BJ (cell line): ENCODE results near the gene FAM174C. TPM values are rescaled to one million over a fixed set of nuclear protein-coding genes. Genes with fewer than 3 reads are reported as not detected.
A peak's percentile ranks its signal among the peaks of the same experiment; 100 is the strongest.

Experiments used
- CTCF ChIA-PET: fragments of 350-600 bp; formaldehyde crosslinking; extraction: SDS; loops from one replicate; lab custom pipeline; 2021; ENCODE audit warnings: antibody characterized with exemption, inconsistent platforms; lab: Yijun Ruan, JAX
- POLR2A ChIA-PET: fragments of 300-600 bp; sonication (Branson Sonifier 250); formaldehyde crosslinking; extraction: SDS; loops from one replicate; lab custom pipeline; 2021; ENCODE audit warnings: antibody characterized with exemption; lab: Charles Lee
- DNase-seq: peaks from one replicate; pipeline ENCODE4 v3.0.0-alpha.2; 2011; ENCODE audit warnings: low read depth
- H3K27me3 ChIP-seq: 2 replicates; pipeline ENCODE4 v1.6.0; 2011; ENCODE audit warnings: low read length; ENCODE audit not compliant: control insufficient read depth, insufficient read depth
- H3K36me3 ChIP-seq: 2 replicates; pipeline ENCODE4 v1.5.1; 2011; ENCODE audit warnings: low read length; ENCODE audit not compliant: control insufficient read depth, insufficient read depth
- H3K4me3 ChIP-seq: 2 replicates; pipeline ENCODE4 v1.5.1; 2011; ENCODE audit warnings: low read depth, mild to moderate bottlenecking, control low read depth, low read length
- polyA plus RNA-seq: library from polyadenylated mRNA; depleted of rRNA; stranded (reverse); fragments of >200 nt; gene quantifications from 2 replicates; pipeline ENCODE4 v1.2.3, GENCODE V29; 2011
- TF ChIP-seq, protein P1 (sequence below): IDR thresholded peaks from 2 replicates; pipeline ENCODE4 v1.5.1; 2011; ENCODE audit warnings: low read depth, mild to moderate bottlenecking, control low read depth, inconsistent platforms, low read length, moderate library complexity; ENCODE audit not compliant: insufficient read depth

FAM174C gene
- polyA plus RNA-seq, 1 experiment, result 37.5 TPM

DNA sequence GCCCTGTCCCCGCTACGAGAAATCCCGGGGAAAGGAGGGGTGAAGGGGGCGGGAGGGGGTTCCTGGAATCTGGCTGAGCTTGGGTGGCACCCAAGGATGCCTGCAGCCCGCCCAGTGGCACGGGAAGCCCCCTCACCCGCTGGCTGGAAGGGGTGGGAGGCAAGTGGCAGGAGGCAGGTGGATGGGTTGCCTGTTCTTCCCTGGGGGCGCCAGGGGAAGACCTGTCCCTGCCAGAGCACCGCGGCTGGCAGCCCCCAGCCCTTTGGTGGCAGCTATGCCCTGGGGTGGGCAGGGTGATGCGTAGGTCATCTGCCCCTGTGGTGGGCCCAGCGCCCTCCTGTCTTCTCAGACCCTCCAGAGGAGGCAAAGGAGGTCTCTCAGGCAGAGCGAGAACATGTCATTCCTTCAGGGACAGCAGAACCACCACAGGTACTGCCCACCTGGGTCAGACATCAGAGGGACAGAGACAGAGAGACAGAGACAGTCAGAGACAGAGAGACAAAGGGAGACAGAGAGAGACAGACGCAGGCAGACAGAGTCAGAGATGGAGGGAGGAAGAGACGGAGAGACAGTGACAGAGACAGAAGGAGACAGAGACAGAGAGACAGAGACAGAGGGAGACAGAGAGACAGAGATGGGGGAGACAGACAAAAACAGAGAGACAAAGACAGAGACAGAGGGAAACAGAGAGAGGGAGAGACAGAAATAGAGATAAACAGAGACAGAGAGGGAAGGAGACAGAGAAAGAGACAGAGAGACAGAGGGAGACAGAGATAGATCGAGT lies 47.1 kb downstream of the FAM174C start:
- TF ChIP-seq, protein P1, sequence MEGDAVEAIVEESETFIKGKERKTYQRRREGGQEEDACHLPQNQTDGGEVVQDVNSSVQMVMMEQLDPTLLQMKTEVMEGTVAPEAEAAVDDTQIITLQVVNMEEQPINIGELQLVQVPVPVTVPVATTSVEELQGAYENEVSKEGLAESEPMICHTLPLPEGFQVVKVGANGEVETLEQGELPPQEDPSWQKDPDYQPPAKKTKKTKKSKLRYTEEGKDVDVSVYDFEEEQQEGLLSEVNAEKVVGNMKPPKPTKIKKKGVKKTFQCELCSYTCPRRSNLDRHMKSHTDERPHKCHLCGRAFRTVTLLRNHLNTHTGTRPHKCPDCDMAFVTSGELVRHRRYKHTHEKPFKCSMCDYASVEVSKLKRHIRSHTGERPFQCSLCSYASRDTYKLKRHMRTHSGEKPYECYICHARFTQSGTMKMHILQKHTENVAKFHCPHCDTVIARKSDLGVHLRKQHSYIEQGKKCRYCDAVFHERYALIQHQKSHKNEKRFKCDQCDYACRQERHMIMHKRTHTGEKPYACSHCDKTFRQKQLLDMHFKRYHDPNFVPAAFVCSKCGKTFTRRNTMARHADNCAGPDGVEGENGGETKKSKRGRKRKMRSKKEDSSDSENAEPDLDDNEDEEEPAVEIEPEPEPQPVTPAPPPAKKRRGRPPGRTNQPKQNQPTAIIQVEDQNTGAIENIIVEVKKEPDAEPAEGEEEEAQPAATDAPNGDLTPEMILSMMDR, result no peak
- Histone ChIP-seq H3K36me3 (no peaks in the 10 kb centered on the region), H3K4me3 (no peak overlapping the region), H3K27me3 (no peaks in the 10 kb centered on the region)
- no peak for DNase-seq
- POLR2A ChIA-PET, result no interaction called here
- CTCF ChIA-PET, result no interaction called here

- Histone ChIP-seq H3K27me3 (no peaks in the 10 kb centered on the region), H3K4me3 (no peak overlapping the region), H3K36me3 (no peaks in the 10 kb centered on the region)
- POLR2A ChIA-PET, result no interaction called here
- TF ChIP-seq, protein P1, result no peak
- DNase-seq, result no peak
- CTCF ChIA-PET, result interaction anchor here (0.6 to 1.2 kb wide), 3 partner anchors 8 to 371 kb away, joined by 3 to 4 read pairs (median 3); no protein-coding TSS in a partner anchor
Observed at GRCh38 chr19:1324249-1324805, 49.0 kb downstream of the FAM174C start.

DNA sequence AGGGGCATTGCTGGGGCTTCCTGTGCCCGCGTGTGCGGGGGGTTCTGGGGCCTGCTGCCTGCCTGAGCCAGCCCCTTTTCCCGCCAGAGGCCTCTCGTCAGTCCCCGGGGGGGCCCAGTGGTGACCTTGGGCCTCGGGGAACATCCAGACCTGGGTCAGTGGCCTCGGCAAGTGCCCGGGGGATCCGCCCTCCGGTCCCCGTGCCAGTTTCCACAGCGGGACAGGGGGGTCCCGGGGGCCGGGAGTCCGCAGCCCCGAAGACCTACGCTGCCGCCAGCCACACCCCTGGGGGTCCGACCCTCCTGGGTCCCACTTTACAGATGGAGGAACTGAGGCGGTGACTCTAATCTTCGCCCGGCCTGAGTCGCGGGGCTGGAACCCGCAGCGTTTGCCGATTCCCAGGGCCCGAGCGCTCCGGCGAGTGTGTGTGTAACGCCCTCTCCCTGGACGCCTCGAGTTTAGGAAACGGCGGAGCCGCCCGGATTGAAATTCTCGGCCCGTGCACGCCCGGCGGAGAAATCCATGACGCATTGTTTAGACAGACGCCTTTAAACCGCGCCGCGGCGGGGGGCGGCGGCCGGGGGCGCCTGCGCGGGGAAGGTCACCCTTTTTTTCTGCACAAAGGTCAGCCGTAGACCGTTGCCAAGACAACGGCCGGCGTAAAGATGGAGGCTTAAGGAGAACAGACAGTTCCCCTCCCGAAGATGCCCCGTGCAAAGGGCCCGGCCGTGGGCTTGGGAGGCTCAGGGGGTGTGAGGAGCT lies 49.7 kb downstream of the FAM174C start:
- TF ChIP-seq, protein P1, result no peak
- POLR2A ChIA-PET, result no interaction called here
- CTCF ChIA-PET, result interaction anchor here (0.6 to 1.2 kb wide), 4 partner anchors 9 to 370 kb away, joined by 3 to 5 read pairs (median 4); no protein-coding TSS in a partner anchor

GRCh38 chr19:1325568-1326294 lies 50.4 kb downstream of the FAM174C start:
- DNase-seq, result no peak
- ChIA-PET POLR2A (no interaction called here), CTCF (interaction anchor here (0.7 kb wide), 1 partner anchor 14 kb away, joined by 5 read pairs; no protein-coding TSS in a partner anchor)
- Histone ChIP-seq H3K36me3 (no peaks in the 10 kb centered on the region), H3K27me3 (no peaks in the 10 kb centered on the region), H3K4me3 (peak overlapping the region; percentile 13)
- TF ChIP-seq, protein P1, result no peak

More for the DNA sequence above, 49.7 kb downstream of the FAM174C start:
- DNase-seq, result peak; percentile 12
- H3K36me3 ChIP-seq, result no peaks in the 10 kb centered on the region
- no peaks in the 10 kb centered on the region for H3K27me3 ChIP-seq
- peak overlapping the region; percentile 13 for H3K4me3 ChIP-seq
